DOHH2 (cell line): ENCODE measurements around the gene FBXO48.

Experiments
- H3F3A ChIP-seq: fragments of 200-600 bp; sonication (generic), shearing (Covaris generic); 2 replicates; pipeline ENCODE4 v1.6.0; 2016; ENCODE audit warnings: antibody characterized with exemption, mild to moderate bottlenecking; ENCODE audit not compliant: control insufficient read depth, insufficient read depth
- H3K27ac ChIP-seq: fragments of 200-600 bp; sonication (generic); 2 replicates; pipeline ENCODE4 v1.5.1; 2014; ENCODE audit warnings: low read depth, mild to moderate bottlenecking, low read length, moderate library complexity
- H3K27me3 ChIP-seq: fragments of 200-600 bp; sonication (generic); 2 replicates; pipeline ENCODE4 v1.6.1; 2014; ENCODE audit warnings: mild to moderate bottlenecking, low read length, mixed read lengths; ENCODE audit not compliant: control insufficient read depth
- H3K36me3 ChIP-seq: fragments of 200-600 bp; sonication (generic); 2 replicates; pipeline ENCODE4 v1.6.1; 2014; ENCODE audit warnings: mild to moderate bottlenecking, low read length, moderate library complexity, mixed read lengths; ENCODE audit not compliant: control insufficient read depth
- H3K4me1 ChIP-seq: fragments of 200-600 bp; sonication (generic); 2 replicates; pipeline ENCODE4 v1.6.1; 2014; ENCODE audit warnings: mild to moderate bottlenecking, low read length, mixed read lengths; ENCODE audit not compliant: control insufficient read depth
- H3K4me2 ChIP-seq: fragments of 200-600 bp; sonication (generic); 2 replicates; pipeline ENCODE4 v1.6.0; 2014; ENCODE audit warnings: mild to moderate bottlenecking, low read length, moderate library complexity
- H3K4me3 ChIP-seq: fragments of 200-600 bp; sonication (generic); 2 replicates; pipeline ENCODE4 v1.5.1; 2014; ENCODE audit warnings: mild to moderate bottlenecking, low read length, mixed read lengths
- H3K79me2 ChIP-seq: fragments of 200-600 bp; sonication (generic); 2 replicates; pipeline ENCODE4 v1.6.1; 2014; ENCODE audit warnings: mild to moderate bottlenecking, low read length, mixed read lengths; ENCODE audit not compliant: control insufficient read depth
- H3K9me2 ChIP-seq: fragments of 200-600 bp; sonication (generic); replicated peaks from 2 replicates; pipeline ENCODE4 v1.6.1; 2014; ENCODE audit warnings: mild to moderate bottlenecking, low read length, mixed read lengths; ENCODE audit not compliant: control insufficient read depth
- H3K9me3 ChIP-seq: fragments of 200-600 bp; sonication (generic); 2 replicates; pipeline ENCODE4 v1.6.1; 2014; ENCODE audit warnings: antibody characterized with exemption, low read length, mixed read lengths; ENCODE audit not compliant: control insufficient read depth, insufficient read depth
- H4K20me1 ChIP-seq: fragments of 200-600 bp; sonication (generic); 2 replicates; pipeline ENCODE4 v1.6.0; 2014; ENCODE audit warnings: low read depth, mild to moderate bottlenecking, antibody characterized with exemption, low read length, moderate library complexity; ENCODE audit not compliant: control insufficient read depth, insufficient read depth
- CTCF ChIP-seq: fragments of 200-600 bp; sonication (generic); IDR thresholded peaks from one replicate; pipeline ENCODE4 v1.5.1; 2014; ENCODE audit warnings: antibody characterized with exemption, mild to moderate bottlenecking, low read depth, low read length; ENCODE audit not compliant: poor library complexity, severe bottlenecking
- EZH2phosphoT487 ChIP-seq: fragments of 200-600 bp; sonication (generic); IDR thresholded peaks from 2 replicates; pipeline ENCODE4 v1.6.1; 2017; ENCODE audit warnings: borderline replicate concordance, mild to moderate bottlenecking, antibody characterized with exemption, low read length, moderate library complexity, mixed read lengths

Gene FBXO48

GRCh38 chr2:68429311-68429826 lies 37.7 kb downstream of the FBXO48 start:
- no peaks in the 10 kb centered on the region; the same call in 1 of the 2 replicates for H3F3A ChIP-seq
- no peaks in the 10 kb centered on the region for H3K79me2 ChIP-seq
- H3K9me3 ChIP-seq, result peaks cover 11% of the 10 kb centered on the region; the same call in 1 of the 2 replicates
- no peaks in the 10 kb centered on the region for H3K36me3 ChIP-seq
- H4K20me1 ChIP-seq, result no peaks in the 10 kb centered on the region
- no peak overlapping the region for H3K4me2 ChIP-seq
- TF ChIP-seq EZH2phosphoT487 (no peak), CTCF (no peak)
- no peaks in the 10 kb centered on the region for H3K9me2 ChIP-seq
- H3K4me3 ChIP-seq, result no peak overlapping the region
- H3K27ac ChIP-seq, result no peak overlapping the region
- H3K4me1 ChIP-seq, result peaks cover 39% of the 10 kb centered on the region
- H3K27me3 ChIP-seq, result no peaks in the 10 kb centered on the region

GRCh38 chr2:68428746-68429145 lies 38.3 kb downstream of the FBXO48 start:
- no peaks in the 10 kb centered on the region for H3K36me3 ChIP-seq
- no peaks in the 10 kb centered on the region for H3K9me2 ChIP-seq
- H4K20me1 ChIP-seq, result no peaks in the 10 kb centered on the region
- no peaks in the 10 kb centered on the region for H3K79me2 ChIP-seq
- no peaks in the 10 kb centered on the region for H3K27me3 ChIP-seq
- H3K4me3 ChIP-seq, result no peak overlapping the region
- H3K27ac ChIP-seq, result no peak overlapping the region
- H3K9me3 ChIP-seq, result peaks cover 11% of the 10 kb centered on the region; the same call in 1 of the 2 replicates
- H3F3A ChIP-seq, result no peaks in the 10 kb centered on the region; the same call in 1 of the 2 replicates
- H3K4me2 ChIP-seq, result no peak overlapping the region
- TF ChIP-seq CTCF (no peak), EZH2phosphoT487 (no peak)
- H3K4me1 ChIP-seq, result peaks cover 46% of the 10 kb centered on the region

GRCh38 chr2:68428126-68428525 lies 39.0 kb downstream of the FBXO48 start:
- Histone ChIP-seq H3K4me2 (0 out of 2 replicates have a peak overlapping the region, but pooled peaks have one; percentile 18), H3K4me1 (peaks cover 51% of the 10 kb centered on the region), H3K36me3 (no peaks in the 10 kb centered on the region), H3K27ac (no peak overlapping the region), H3K9me3 (peaks cover 11% of the 10 kb centered on the region; the same call in 1 of the 2 replicates), H3K79me2 (no peaks in the 10 kb centered on the region), H3K9me2 (no peaks in the 10 kb centered on the region), H3K4me3 (no peak overlapping the region), H3F3A (no peaks in the 10 kb centered on the region; the same call in 1 of the 2 replicates), H4K20me1 (no peaks in the 10 kb centered on the region), H3K27me3 (no peaks in the 10 kb centered on the region)
- TF ChIP-seq EZH2phosphoT487, result no peak
- no peak for TF ChIP-seq CTCF
